Ishikawa (cell line): ENCODE data around the gene CRTC2.

Experiments
- EP300 ChIP-seq: IDR thresholded peaks from 2 replicates; pipeline ENCODE4 v1.6.1; 2012; ENCODE audit warnings: borderline replicate concordance
- MAX ChIP-seq: IDR thresholded peaks from 2 replicates; pipeline ENCODE4 v1.6.1; 2012
- NFIC ChIP-seq: IDR thresholded peaks from 2 replicates; pipeline ENCODE4 v1.6.1; 2012
- RAD21 ChIP-seq: IDR thresholded peaks from 2 replicates; pipeline ENCODE4 v1.6.1; 2012; ENCODE audit warnings: low read depth
- TAF1 ChIP-seq: IDR thresholded peaks from 2 replicates; pipeline ENCODE4 v1.6.1; 2012; ENCODE audit warnings: low read depth, mild to moderate bottlenecking
- TCF12 ChIP-seq: IDR thresholded peaks from 2 replicates; pipeline ENCODE4 v1.6.1; 2012; ENCODE audit warnings: low read depth
- TF ChIP-seq, protein P1 (sequence below): IDR thresholded peaks from 2 replicates; pipeline ENCODE4 v1.6.1; 2012

DNA sequence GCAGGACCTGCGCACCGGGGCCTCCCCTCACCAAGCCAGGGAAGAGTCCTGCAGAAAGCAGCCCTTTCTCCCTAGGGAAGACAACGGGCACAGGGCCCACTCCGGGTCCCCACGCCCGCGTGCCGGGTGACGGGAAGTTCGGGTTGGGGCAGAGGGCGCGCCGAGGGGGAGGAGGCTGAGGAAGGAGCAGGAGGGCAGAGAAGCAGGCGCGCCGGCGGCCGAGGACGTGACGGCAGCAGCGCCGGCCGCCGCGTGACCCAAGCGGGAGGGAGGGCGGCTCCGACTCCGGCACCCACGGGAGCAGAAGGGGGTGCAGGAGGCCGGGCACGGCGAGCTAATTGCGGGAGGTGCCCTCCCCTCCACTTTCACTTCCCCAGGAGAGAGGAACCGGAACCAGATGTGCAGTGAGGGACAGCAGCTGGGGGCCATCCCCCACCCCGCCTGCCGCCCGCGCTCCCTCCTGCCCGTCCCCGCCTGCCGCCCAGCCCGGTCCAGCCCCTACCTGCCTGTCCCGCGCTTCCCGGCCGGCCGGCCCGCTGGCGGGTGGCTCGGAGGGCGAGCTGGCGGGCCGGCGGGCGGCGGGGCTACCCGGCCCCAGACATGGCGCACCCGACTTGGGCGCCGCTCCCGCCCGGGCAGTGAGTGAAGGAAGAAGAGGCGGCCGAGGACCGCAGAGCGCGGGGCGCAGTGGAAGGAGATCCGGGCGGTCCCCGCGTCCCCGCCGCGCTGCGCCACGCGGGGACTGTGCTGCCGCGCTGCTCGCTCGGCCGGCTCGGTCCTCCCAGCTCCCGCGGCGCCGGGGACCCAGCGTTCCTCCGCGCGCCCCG lies 12.4 kb downstream of the CRTC2 start:
- TF ChIP-seq EP300 (no peak), TAF1 (peak; percentile 55), NFIC (0 out of 2 replicates have a peak, but pooled peaks have one; percentile 6), RAD21 (no peak), TCF12 (no peak; the same call in 1 of the 2 replicates), MAX (peak; percentile 78)
- TF ChIP-seq, protein P1, sequence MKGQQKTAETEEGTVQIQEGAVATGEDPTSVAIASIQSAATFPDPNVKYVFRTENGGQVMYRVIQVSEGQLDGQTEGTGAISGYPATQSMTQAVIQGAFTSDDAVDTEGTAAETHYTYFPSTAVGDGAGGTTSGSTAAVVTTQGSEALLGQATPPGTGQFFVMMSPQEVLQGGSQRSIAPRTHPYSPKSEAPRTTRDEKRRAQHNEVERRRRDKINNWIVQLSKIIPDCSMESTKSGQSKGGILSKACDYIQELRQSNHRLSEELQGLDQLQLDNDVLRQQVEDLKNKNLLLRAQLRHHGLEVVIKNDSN = peak; percentile 87
